Measurements from ENCODE around the gene POMP.

GRCh38 chr13:28636069-28636468, 22.9 kb upstream of the POMP start:
- TF ChIP-seq CTCF (IDR thresholded peaks at IDR 0.05) (no peak), ATF1 (CRISPR knock-in tag; IDR thresholded peaks at IDR 0.05) (no peak), NR1H2 (CRISPR knock-in tag; IDR thresholded peaks at IDR 0.05) (no peak), TP53 (CRISPR knock-in tag; IDR thresholded peaks at IDR 0.05) (no peak), MAX (CRISPR knock-in tag; IDR thresholded peaks at IDR 0.05) (no peak), SP1 (CRISPR knock-in tag; conservative IDR thresholded peaks at IDR 0.05) (no peak), ATF3 (CRISPR knock-in tag; conservative IDR thresholded peaks at IDR 0.05) (no peak), ELF4 (CRISPR knock-in tag; IDR thresholded peaks at IDR 0.05; ENCODE audit: low read depth) (no peak), ESRRA (CRISPR knock-in tag; IDR thresholded peaks at IDR 0.05; ENCODE audit: borderline replicate concordance) (no peak), TEAD1 (CRISPR knock-in tag; IDR thresholded peaks at IDR 0.05) (no peak), ZNF219 (CRISPR knock-in tag; IDR thresholded peaks at IDR 0.05; ENCODE audit: borderline replicate concordance) (no peak), PREB (CRISPR knock-in tag; IDR thresholded peaks at IDR 0.05; ENCODE audit: borderline replicate concordance) (no peak)
- TF ChIP-seq, protein P1, sequence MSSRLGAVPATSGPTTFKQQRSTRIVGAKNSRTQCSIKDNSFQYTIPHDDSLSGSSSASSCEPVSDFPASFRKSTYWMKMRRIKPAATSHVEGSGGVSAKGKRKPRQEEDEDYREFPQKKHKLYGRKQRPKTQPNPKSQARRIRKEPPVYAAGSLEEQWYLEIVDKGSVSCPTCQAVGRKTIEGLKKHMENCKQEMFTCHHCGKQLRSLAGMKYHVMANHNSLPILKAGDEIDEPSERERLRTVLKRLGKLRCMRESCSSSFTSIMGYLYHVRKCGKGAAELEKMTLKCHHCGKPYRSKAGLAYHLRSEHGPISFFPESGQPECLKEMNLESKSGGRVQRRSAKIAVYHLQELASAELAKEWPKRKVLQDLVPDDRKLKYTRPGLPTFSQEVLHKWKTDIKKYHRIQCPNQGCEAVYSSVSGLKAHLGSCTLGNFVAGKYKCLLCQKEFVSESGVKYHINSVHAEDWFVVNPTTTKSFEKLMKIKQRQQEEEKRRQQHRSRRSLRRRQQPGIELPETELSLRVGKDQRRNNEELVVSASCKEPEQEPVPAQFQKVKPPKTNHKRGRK (CRISPR knock-in tag; IDR thresholded peaks at IDR 0.05; ENCODE audit: borderline replicate concordance): no peak
- TF ChIP-seq, protein P2, sequence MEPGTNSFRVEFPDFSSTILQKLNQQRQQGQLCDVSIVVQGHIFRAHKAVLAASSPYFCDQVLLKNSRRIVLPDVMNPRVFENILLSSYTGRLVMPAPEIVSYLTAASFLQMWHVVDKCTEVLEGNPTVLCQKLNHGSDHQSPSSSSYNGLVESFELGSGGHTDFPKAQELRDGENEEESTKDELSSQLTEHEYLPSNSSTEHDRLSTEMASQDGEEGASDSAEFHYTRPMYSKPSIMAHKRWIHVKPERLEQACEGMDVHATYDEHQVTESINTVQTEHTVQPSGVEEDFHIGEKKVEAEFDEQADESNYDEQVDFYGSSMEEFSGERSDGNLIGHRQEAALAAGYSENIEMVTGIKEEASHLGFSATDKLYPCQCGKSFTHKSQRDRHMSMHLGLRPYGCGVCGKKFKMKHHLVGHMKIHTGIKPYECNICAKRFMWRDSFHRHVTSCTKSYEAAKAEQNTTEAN (CRISPR knock-in tag; IDR thresholded peaks at IDR 0.05): no peak
